Mesendoderm (in vitro differentiated cells): ENCODE measurements around the gene SH3GLB2.

ENCODE experiments used
- DNase-seq: peaks from one replicate; pipeline ENCODE4 v3.0.0; 2013
- H2AK5ac ChIP-seq: 2 replicates; pipeline ENCODE4 v1.6.1; 2013; ENCODE audit warnings: low read length, inconsistent platforms
- H2BK120ac ChIP-seq: 2 replicates; pipeline ENCODE4 v1.6.1; 2013; ENCODE audit warnings: low read depth, mild to moderate bottlenecking, low read length, moderate library complexity, mixed read lengths
- H2BK15ac ChIP-seq: replicated peaks from 2 replicates; pipeline ENCODE4 v1.6.1; 2013; ENCODE audit warnings: low read depth, mild to moderate bottlenecking, moderate library complexity
- H2BK5ac ChIP-seq: 2 replicates; pipeline ENCODE4 v1.6.1; 2013; ENCODE audit warnings: low read length, inconsistent platforms
- H3K18ac ChIP-seq: 2 replicates; pipeline ENCODE4 v1.6.1; 2013; ENCODE audit warnings: mild to moderate bottlenecking, low read length, mixed read lengths
- H3K23ac ChIP-seq: one replicate; pipeline ENCODE4 v1.6.1; 2013; ENCODE audit warnings: low read length
- H3K27ac ChIP-seq: 2 replicates; pipeline ENCODE4 v1.5.1; 2013; ENCODE audit warnings: low read depth, mild to moderate bottlenecking, inconsistent platforms, low read length, moderate library complexity
- H3K27me3 ChIP-seq: 2 replicates; pipeline ENCODE4 v1.6.1; 2013; ENCODE audit warnings: low read length, control low read depth, mild to moderate bottlenecking, inconsistent platforms; ENCODE audit not compliant: insufficient read depth, poor library complexity
- H3K36me3 ChIP-seq: 2 replicates; pipeline ENCODE4 v1.6.1; 2013; ENCODE audit warnings: low read length, inconsistent platforms; ENCODE audit not compliant: control insufficient read depth, insufficient read depth
- H3K4ac ChIP-seq: one replicate; pipeline ENCODE4 v1.6.1; 2013; ENCODE audit warnings: low read depth, mild to moderate bottlenecking, low read length, moderate library complexity
- H3K4me1 ChIP-seq: 2 replicates; pipeline ENCODE4 v1.6.1; 2013; ENCODE audit warnings: low read depth, low read length, inconsistent platforms; ENCODE audit not compliant: control insufficient read depth
- H3K4me2 ChIP-seq: 2 replicates; pipeline ENCODE4 v1.6.1; 2013; ENCODE audit warnings: low read length
- H3K4me3 ChIP-seq: 2 replicates; pipeline ENCODE4 v1.5.1; 2013; ENCODE audit warnings: mild to moderate bottlenecking, low read length
- H3K56ac ChIP-seq: one replicate; pipeline ENCODE4 v1.6.1; 2013; ENCODE audit warnings: low read length
- H3K79me1 ChIP-seq: 2 replicates; pipeline ENCODE4 v1.6.1; 2013; ENCODE audit warnings: low read length, inconsistent platforms
- H3K79me2 ChIP-seq: 2 replicates; pipeline ENCODE4 v1.6.1; 2013; ENCODE audit warnings: mild to moderate bottlenecking, low read length; ENCODE audit not compliant: control insufficient read depth, insufficient read depth
- H3K9ac ChIP-seq: 2 replicates; pipeline ENCODE4 v1.6.1; 2013; ENCODE audit warnings: low read length, inconsistent platforms
- H4K5ac ChIP-seq: one replicate; pipeline ENCODE4 v1.6.1; 2013; ENCODE audit warnings: low read length
- H4K8ac ChIP-seq: one replicate; pipeline ENCODE4 v1.6.1; 2013; ENCODE audit warnings: low read depth, mild to moderate bottlenecking, control low read depth, low read length, moderate library complexity
- WGBS: extraction: QIAGEN DNeasy Blood & Tissue Kit; methylation state at CpG from one replicate; pipeline ENCODE4 v1.1.7; 2013; ENCODE audit warnings: low lambda C conversion rate, missing lambda C conversion rate; ENCODE audit not compliant: insufficient coverage; ENCODE audit errors: extremely low coverage; 5-methylcytosine and 5-hydroxymethylcytosine counted together

Gene SH3GLB2

DNA sequence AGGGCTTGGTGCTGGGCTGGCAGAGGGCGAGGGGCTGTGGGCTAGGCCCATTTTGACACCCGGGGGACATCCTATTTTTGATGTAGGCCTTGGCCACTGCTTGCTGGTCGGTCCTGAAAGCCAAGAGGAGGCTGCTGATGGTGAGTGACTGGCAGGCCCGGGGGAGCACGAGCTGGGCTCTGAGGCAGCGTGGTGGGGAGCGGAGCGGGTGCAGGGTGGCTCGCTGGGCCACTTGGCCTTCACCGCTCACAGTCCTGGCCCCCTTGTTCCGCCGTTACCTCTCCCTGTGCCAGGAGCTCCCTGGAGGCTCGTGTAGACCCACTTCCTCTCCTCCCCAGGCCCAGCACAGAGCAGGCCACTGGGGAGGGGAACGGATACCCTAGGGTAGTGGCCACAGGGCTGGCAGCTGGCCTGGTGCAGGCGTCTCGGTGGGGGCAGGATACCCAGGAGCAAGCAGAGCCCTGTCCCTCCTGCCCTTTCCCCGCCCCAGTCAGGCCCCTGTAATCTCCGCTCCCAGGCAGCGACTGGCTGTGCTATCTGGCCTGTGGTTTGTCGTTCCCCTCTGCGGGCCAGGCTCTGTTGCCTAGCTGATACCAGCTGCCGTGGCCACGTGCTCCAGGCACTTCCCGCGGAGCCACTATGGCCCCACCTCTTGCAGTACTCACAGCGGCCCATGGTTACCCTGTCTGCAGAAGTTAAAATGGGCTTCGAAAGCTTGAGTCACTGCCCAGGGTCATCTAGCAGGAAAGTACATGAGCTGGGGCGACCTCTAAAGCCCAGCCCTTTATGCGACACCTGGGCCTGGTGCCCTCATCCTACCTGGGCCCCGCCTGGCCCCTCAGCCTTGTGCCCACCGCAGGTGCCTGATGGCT, 41.1 kb upstream of the SH3GLB2 start:
- no peak overlapping the region for H3K27ac ChIP-seq
- H2BK15ac ChIP-seq = no peak overlapping the region
- peaks cover 7% of the 10 kb centered on the region for H3K4me1 ChIP-seq
- no peak overlapping the region for H2BK120ac ChIP-seq
- no peaks in the 10 kb centered on the region for H3K79me1 ChIP-seq
- no CpG with 5 or more reads among the region's 31 CpGs for WGBS
- H2BK5ac ChIP-seq = no peak overlapping the region
- H3K79me2 ChIP-seq = no peaks in the 10 kb centered on the region
- H3K4me2 ChIP-seq = no peak overlapping the region
- no peak overlapping the region for H3K9ac ChIP-seq
- H3K4ac ChIP-seq = no peak overlapping the region
- peak; percentile 18 for DNase-seq
- H3K18ac ChIP-seq = no peak overlapping the region
- no peak overlapping the region for H3K23ac ChIP-seq
- H3K56ac ChIP-seq = no peak overlapping the region
- H4K8ac ChIP-seq = no peak overlapping the region
- H3K27me3 ChIP-seq = no peaks in the 10 kb centered on the region
- no peak overlapping the region for H4K5ac ChIP-seq
- H3K36me3 ChIP-seq = no peaks in the 10 kb centered on the region
- H3K4me3 ChIP-seq = no peak overlapping the region
- no peak overlapping the region for H2AK5ac ChIP-seq

- WGBS = no CpG with 5 or more reads among the region's 19 CpGs
- Histone ChIP-seq H2BK15ac (no peak overlapping the region), H3K79me1 (no peaks in the 10 kb centered on the region), H3K23ac (no peak overlapping the region), H3K27ac (no peak overlapping the region), H2BK120ac (no peak overlapping the region), H3K27me3 (no peaks in the 10 kb centered on the region), H3K4me2 (no peak overlapping the region), H2BK5ac (no peak overlapping the region), H3K36me3 (no peaks in the 10 kb centered on the region), H3K9ac (no peak overlapping the region), H3K18ac (no peak overlapping the region), H3K79me2 (no peaks in the 10 kb centered on the region), H2AK5ac (no peak overlapping the region), H3K4me3 (no peak overlapping the region), H3K4me1 (peaks cover 7% of the 10 kb centered on the region), H4K8ac (no peak overlapping the region), H3K4ac (no peak overlapping the region), H4K5ac (no peak overlapping the region), H3K56ac (no peak overlapping the region)
- no peak for DNase-seq
Observed at GRCh38 chr9:129068110-129068509, 40.0 kb upstream of the SH3GLB2 start.

GRCh38 chr9:129064499-129064908, 36.4 kb upstream of the SH3GLB2 start:
- H3K36me3 ChIP-seq = no peaks in the 10 kb centered on the region
- H3K27ac ChIP-seq = no peak overlapping the region
- no peak overlapping the region for H3K18ac ChIP-seq
- H3K9ac ChIP-seq = no peak overlapping the region
- H2BK15ac ChIP-seq = no peak overlapping the region
- DNase-seq = no peak
- no peak overlapping the region for H3K4me3 ChIP-seq
- no peak overlapping the region for H3K23ac ChIP-seq
- no peaks in the 10 kb centered on the region for H3K79me2 ChIP-seq
- no peaks in the 10 kb centered on the region for H3K4me1 ChIP-seq
- no peak overlapping the region for H2BK5ac ChIP-seq
- WGBS = no CpG with 5 or more reads among the region's 8 CpGs
- H2BK120ac ChIP-seq = no peak overlapping the region
- H4K5ac ChIP-seq = no peak overlapping the region
- H3K27me3 ChIP-seq = no peaks in the 10 kb centered on the region
- H3K4ac ChIP-seq = no peak overlapping the region
- H3K56ac ChIP-seq = no peak overlapping the region
- H2AK5ac ChIP-seq = no peak overlapping the region
- H3K79me1 ChIP-seq = no peaks in the 10 kb centered on the region
- H3K4me2 ChIP-seq = no peak overlapping the region
- no peak overlapping the region for H4K8ac ChIP-seq

DNA sequence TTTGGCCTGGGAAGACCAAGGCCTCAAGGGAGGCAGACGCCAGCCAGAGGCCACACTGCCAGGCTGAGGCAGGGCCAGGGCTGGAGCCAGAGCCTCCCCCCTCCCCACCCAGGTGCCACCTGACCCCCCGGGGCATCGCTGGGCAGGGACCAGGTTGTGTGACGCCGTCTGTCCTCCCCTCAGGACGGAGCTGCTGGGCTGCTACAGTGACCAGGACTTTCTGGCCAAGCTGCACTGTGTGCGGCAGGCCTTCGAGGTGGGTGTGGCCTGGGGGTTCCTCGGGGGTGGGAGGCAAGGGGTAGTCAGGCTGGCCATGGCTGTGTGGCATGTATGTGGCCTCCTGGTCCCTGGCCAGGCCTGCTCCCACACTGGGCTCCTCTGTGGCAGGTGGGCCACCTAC, 34.9 kb upstream of the SH3GLB2 start:
- Histone ChIP-seq H3K27me3 (no peaks in the 10 kb centered on the region), H3K4me2 (no peak overlapping the region), H3K79me2 (no peaks in the 10 kb centered on the region), H2BK5ac (no peak overlapping the region), H4K8ac (no peak overlapping the region), H3K9ac (no peak overlapping the region), H3K18ac (no peak overlapping the region), H2BK15ac (no peak overlapping the region), H3K4me3 (no peak overlapping the region), H3K79me1 (no peaks in the 10 kb centered on the region), H4K5ac (no peak overlapping the region), H3K27ac (no peak overlapping the region), H3K4ac (no peak overlapping the region), H3K23ac (no peak overlapping the region), H3K4me1 (no peaks in the 10 kb centered on the region), H2AK5ac (no peak overlapping the region), H3K36me3 (no peaks in the 10 kb centered on the region), H3K56ac (no peak overlapping the region), H2BK120ac (no peak overlapping the region)
- no peak for DNase-seq
- WGBS = no CpG with 5 or more reads among the region's 9 CpGs

DNA sequence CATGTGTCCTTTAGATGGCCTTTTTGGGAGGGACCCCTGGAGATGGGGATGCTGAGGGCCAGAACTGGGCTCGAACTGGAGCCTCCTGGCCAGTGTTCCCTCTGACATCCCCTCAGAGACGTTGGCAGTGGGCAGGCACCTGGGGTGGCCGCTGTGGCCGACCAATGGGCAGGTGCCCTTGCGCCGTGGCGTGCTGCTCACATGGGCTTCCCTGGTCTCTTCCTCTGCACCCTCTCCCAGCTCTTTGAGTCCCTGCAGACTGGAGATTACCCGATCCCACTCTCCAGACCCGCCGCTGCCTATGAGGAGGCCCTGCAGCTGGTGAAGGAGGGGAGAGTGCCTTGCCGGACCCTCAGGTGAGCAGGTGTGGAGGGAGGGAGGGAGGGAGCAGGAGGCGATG, 32.9 kb upstream of the SH3GLB2 start:
- Histone ChIP-seq H3K4me2 (no peak overlapping the region), H3K23ac (no peak overlapping the region), H2BK15ac (no peak overlapping the region), H2BK5ac (no peak overlapping the region), H3K27me3 (no peaks in the 10 kb centered on the region), H3K79me2 (no peaks in the 10 kb centered on the region), H3K56ac (no peak overlapping the region), H4K8ac (no peak overlapping the region), H3K79me1 (no peaks in the 10 kb centered on the region), H2BK120ac (no peak overlapping the region), H3K4me3 (no peak overlapping the region), H3K27ac (no peak overlapping the region), H4K5ac (no peak overlapping the region), H3K4ac (no peak overlapping the region), H3K36me3 (no peaks in the 10 kb centered on the region), H3K9ac (no peak overlapping the region), H3K18ac (no peak overlapping the region), H2AK5ac (no peak overlapping the region), H3K4me1 (no peaks in the 10 kb centered on the region)
- WGBS = no CpG with 5 or more reads among the region's 12 CpGs
- DNase-seq = no peak
